Measurements from ENCODE around the gene EMC6. TPM values are rescaled to one million over a fixed set of nuclear protein-coding genes. Genes with fewer than 3 reads are reported as not detected.
A peak's percentile ranks its signal among the peaks of the same experiment; 100 is the strongest.

Gene EMC6
- total and polyA plus RNA-seq, 2 of the 4 experiments (the other 2 are of a cell fraction), result 10.9 to 80.5 TPM

- Histone ChIP-seq H3K36me3 (ENCODE audit: control insufficient read depth, insufficient read depth, low read length) (peaks cover 6% of the 10 kb centered on the region; the same call in 1 of the 2 replicates), H3K23ac (ENCODE audit: low read depth, low read length) (0 out of 2 replicates have a peak overlapping the region, but pooled peaks have one; percentile 68), H2BK15ac (ENCODE audit: low read depth, low read length) (no peak overlapping the region), H3K27ac (ENCODE audit: insufficient read depth, low read length) (peak overlapping the region; percentile 93), H3K18ac (ENCODE audit: low read depth, low read length) (no peak overlapping the region), H2BK20ac (ENCODE audit: low read depth, low read length) (no peak overlapping the region), H3K4me2 (ENCODE audit: low read depth, low read length) (peak overlapping the region; percentile 96), H4K8ac (ENCODE audit: low read depth in 2 of 2, low read length in 2 of 2) (peak overlapping the region in 1 of 2 experiments; percentile 64; a peak in 1 of 4 replicates), H4K91ac (ENCODE audit: insufficient read depth, low read depth, low read length) (no peak overlapping the region), H4K20me1 (ENCODE audit: insufficient read depth, low read length) (peaks cover 3% of the 10 kb centered on the region), H3K79me1 (ENCODE audit: low read depth in 1 of 2, low read length in 2 of 2) (peaks cover 14 to 42% of the 10 kb centered on the region in 2 experiments), H4K5ac (ENCODE audit: low read depth, low read length) (no peak overlapping the region), H2BK120ac (ENCODE audit: low read depth, low read length) (no peak overlapping the region), H3K9me3 (ENCODE audit: control insufficient read depth, insufficient read depth, low read length) (no peaks in the 10 kb centered on the region), H3K9ac (ENCODE audit: low read depth, low read length) (peak overlapping the region; percentile 84), H3K56ac (ENCODE audit: extremely low read depth, insufficient read depth, low read length) (no peak overlapping the region), H3K27me3 (ENCODE audit: control insufficient read depth, insufficient read depth, low read length) (no peaks in the 10 kb centered on the region), H3K4me1 (ENCODE audit: control insufficient read depth, insufficient read depth, low read length) (peaks cover 6% of the 10 kb centered on the region), H3K4me3 (ENCODE audit: insufficient read depth, low read depth, low read length) (peak overlapping the region; percentile 75), H3K9me1 (ENCODE audit: insufficient read depth, low read length) (peaks cover 8% of the 10 kb centered on the region; the same call in 1 of the 2 replicates), H2AK9ac (replicated peaks; ENCODE audit: low read depth, low read length, poor library complexity) (peak overlapping the region; percentile 83), H3K4ac (ENCODE audit: low read depth, low read length) (peak overlapping the region; percentile 81; the same call in 1 of the 2 replicates), H2BK5ac (ENCODE audit: low read depth, low read length, poor library complexity, severe bottlenecking) (no peak overlapping the region), H3K14ac (replicated peaks; ENCODE audit: low read depth, low read length) (no peak overlapping the region), H2AFZ (replicated peaks; ENCODE audit: low read length, poor library complexity) (peak overlapping the region; percentile 99), H2AK5ac (ENCODE audit: low read depth, low read length) (no peak overlapping the region)
- ChIA-PET CTCF (interaction anchor here (2.5 kb wide), 1 partner anchor 11 kb away, joined by 10 read pairs; no protein-coding TSS in a partner anchor), POLR2A (ENCODE audit: unreplicated experiment) (no interaction called here)
- in situ Hi-C loops (cut with MboI; ENCODE audit: low sequenced_read_pairs), result no loop called here
- WGBS, 2 experiments (ENCODE audit: extremely low coverage in 2 of 2, insufficient read length in 1 of 2), result 0% methylated on average over 5 of the region's 31 CpGs; no CpG with 5 or more reads in 1 of the 2 experiments
- intact Hi-C loops (cut with micrococcal nuclease), result loop anchor here (5.0 kb wide), 1 partner anchor 100 kb away; no protein-coding TSS in a partner anchor
- ATAC-seq (ENCODE audit: low read depth) (peak; percentile 0), DNase-seq (no peak)
- BruUV-seq (replicated peaks), result no TSS peak
- dilution Hi-C loops (cut with HindIII; ENCODE audit: low sequenced_read_pairs, unreplicated experiment), result no loop called here
- peak; percentile 8; the same call in 1 of the 2 replicates for TF ChIP-seq BHLHE40 (IDR thresholded peaks at IDR 0.05; ENCODE audit: low read depth, low read length)
- TF ChIP-seq FOS (IDR thresholded peaks at IDR 0.05; ENCODE audit: low read depth, low read length), result no peak
- TF ChIP-seq RCOR1 (IDR thresholded peaks at IDR 0.05; ENCODE audit: insufficient replicate concordance, low read length), result no peak
- no peak for TF ChIP-seq SMC3 (IDR thresholded peaks at IDR 0.05; ENCODE audit: low read depth, low read length)
- TF ChIP-seq MAZ (IDR thresholded peaks at IDR 0.05; ENCODE audit: borderline replicate concordance, low read depth, low read length), result no peak
- TF ChIP-seq CEBPB (IDR thresholded peaks at IDR 0.05; ENCODE audit: low read depth, low read length), result no peak
Observed at GRCh38 chr17:3636908-3637373, 31.7 kb upstream of the EMC6 start.
